ENCODE measurements around the gene BEST2.

DNA sequence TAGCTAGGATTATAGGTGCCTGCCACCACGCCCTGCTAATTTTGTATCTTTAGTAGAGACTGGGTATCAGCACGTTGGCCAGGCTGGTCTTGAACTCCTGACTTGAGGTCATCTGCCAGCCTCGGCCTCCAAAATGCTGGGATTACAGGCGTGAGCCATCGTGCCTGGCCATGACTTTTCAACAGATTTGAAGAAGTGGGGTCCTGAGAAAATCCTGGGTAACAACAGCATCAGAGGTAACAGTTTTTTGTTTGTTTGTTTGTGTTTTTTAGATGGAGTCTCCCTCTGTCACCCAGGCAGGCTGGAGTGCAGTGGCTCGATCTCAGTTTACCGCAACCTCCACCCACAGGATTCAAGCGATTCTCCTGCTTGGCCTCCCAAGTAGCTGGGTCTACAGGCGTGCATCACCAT lies 43.4 kb downstream of the BEST2 start:
- TF ChIP-seq CTCF (IDR thresholded peaks at IDR 0.05) (no peak), POLR2AphosphoS5 (IDR thresholded peaks at IDR 0.05) (no peak), POLR2A (IDR thresholded peaks at IDR 0.05) (no peak)
